OCI-LY1 (cell line): ENCODE data around the gene RPS6KL1.

Source experiments
- H2AFZ ChIP-seq: fragments of 200-600 bp; sonication (generic), shearing (Covaris generic); 2 replicates; pipeline ENCODE4 v1.6.0; 2014; ENCODE audit warnings: antibody characterized with exemption, mild to moderate bottlenecking, low read length
- H3F3A ChIP-seq: fragments of 200-600 bp; sonication (generic), shearing (Covaris generic); 2 replicates; pipeline ENCODE4 v1.6.0; 2014; ENCODE audit warnings: mild to moderate bottlenecking, antibody characterized with exemption, low read length, moderate library complexity; ENCODE audit not compliant: insufficient read depth
- H3K27ac ChIP-seq: fragments of 200-600 bp; sonication (generic); 2 replicates; pipeline ENCODE4 v1.5.1; 2014; ENCODE audit warnings: low read length, mixed run types, mild to moderate bottlenecking, low read depth; ENCODE audit not compliant: poor library complexity, severe bottlenecking
- H3K27me3 ChIP-seq: fragments of 200-600 bp; sonication (generic); 2 replicates; pipeline ENCODE4 v1.6.0; 2014; ENCODE audit warnings: antibody characterized with exemption, mild to moderate bottlenecking, low read length, moderate library complexity; ENCODE audit not compliant: insufficient read depth
- H3K36me3 ChIP-seq: fragments of 200-600 bp; sonication (generic); 2 replicates; pipeline ENCODE4 v1.6.1; 2014; ENCODE audit warnings: mild to moderate bottlenecking, antibody characterized with exemption, low read length, moderate library complexity, mixed read lengths; ENCODE audit not compliant: insufficient read depth
- H3K4me1 ChIP-seq: fragments of 200-600 bp; sonication (generic); 2 replicates; pipeline ENCODE4 v1.5.1; 2014; ENCODE audit warnings: mild to moderate bottlenecking, low read length, moderate library complexity; ENCODE audit not compliant: insufficient read depth, severe bottlenecking
- H3K4me2 ChIP-seq: fragments of 200-600 bp; sonication (generic), shearing (Covaris generic); 2 replicates; pipeline ENCODE4 v1.6.1; 2014; ENCODE audit warnings: low read length
- H3K4me3 ChIP-seq: fragments of 200-600 bp; sonication (generic); 2 replicates; pipeline ENCODE4 v1.5.1; 2014; ENCODE audit warnings: low read length, low read depth, mild to moderate bottlenecking, mixed read lengths; ENCODE audit not compliant: poor library complexity, severe bottlenecking
- H3K79me2 ChIP-seq: fragments of 200-600 bp; shearing (Covaris generic); 2 replicates; pipeline ENCODE4 v1.6.1; 2016; ENCODE audit warnings: mixed run types, low read length, mixed read lengths; ENCODE audit not compliant: insufficient read depth
- H3K9ac ChIP-seq: fragments of 200-600 bp; sonication (generic), shearing (Covaris generic); 2 replicates; pipeline ENCODE4 v1.6.1; 2014; ENCODE audit warnings: mild to moderate bottlenecking, low read length, mixed read lengths
- H3K9me2 ChIP-seq: fragments of 200-600 bp; sonication (generic), shearing (Covaris generic); 2 replicates; pipeline ENCODE4 v1.6.1; 2014; ENCODE audit warnings: low read depth, mild to moderate bottlenecking, low read length, mixed read lengths
- H3K9me3 ChIP-seq: fragments of 200-600 bp; shearing (Covaris generic); 2 replicates; pipeline ENCODE4 v1.6.1; 2014; ENCODE audit warnings: low read length, mixed read lengths
- H4K20me1 ChIP-seq: fragments of 200-600 bp; sonication (generic), shearing (Covaris generic); 2 replicates; pipeline ENCODE4 v1.6.0; 2016; ENCODE audit warnings: mild to moderate bottlenecking, low read length; ENCODE audit not compliant: insufficient read depth
- CTCF ChIP-seq: fragments of 200-600 bp; sonication (generic), shearing (Covaris generic); IDR thresholded peaks from 2 replicates; pipeline ENCODE4 v1.5.1; 2017; ENCODE audit warnings: mild to moderate bottlenecking, antibody characterized with exemption, low read length, moderate library complexity, mixed read lengths
- EZH2 ChIP-seq: fragments of 200-600 bp; sonication (generic), shearing (Covaris generic); IDR thresholded peaks from 2 replicates; pipeline ENCODE4 v1.8.0; 2017; ENCODE audit warnings: borderline replicate concordance, mixed run types, mild to moderate bottlenecking, antibody characterized with exemption, low read length, moderate library complexity, mixed read lengths

RPS6KL1 gene

GRCh38 chr14:74949191-74949601, 26.1 kb upstream of the RPS6KL1 start:
- Histone ChIP-seq H3K36me3 (no peaks in the 10 kb centered on the region), H3K27me3 (no peaks in the 10 kb centered on the region), H3F3A (no peaks in the 10 kb centered on the region), H3K9me2 (no peaks in the 10 kb centered on the region), H3K9me3 (no peaks in the 10 kb centered on the region), H2AFZ (no peak overlapping the region), H3K4me2 (no peak overlapping the region), H3K4me1 (peaks cover 14% of the 10 kb centered on the region), H3K27ac (no peak overlapping the region), H3K9ac (no peak overlapping the region), H3K4me3 (no peak overlapping the region), H4K20me1 (no peaks in the 10 kb centered on the region), H3K79me2 (no peaks in the 10 kb centered on the region)
- no peak for TF ChIP-seq EZH2
- no peak for TF ChIP-seq CTCF

GRCh38 chr14:74948228-74949175, 25.4 kb upstream of the RPS6KL1 start:
- H2AFZ ChIP-seq, result no peak overlapping the region
- no peaks in the 10 kb centered on the region for H3K36me3 ChIP-seq
- no peaks in the 10 kb centered on the region for H3K9me3 ChIP-seq
- H3K4me2 ChIP-seq, result no peak overlapping the region
- TF ChIP-seq EZH2 (no peak), CTCF (no peak)
- no peaks in the 10 kb centered on the region for H4K20me1 ChIP-seq
- peaks cover 14% of the 10 kb centered on the region for H3K4me1 ChIP-seq
- H3K4me3 ChIP-seq, result no peak overlapping the region
- H3K79me2 ChIP-seq, result no peaks in the 10 kb centered on the region
- H3K27ac ChIP-seq, result no peak overlapping the region
- H3F3A ChIP-seq, result no peaks in the 10 kb centered on the region
- H3K9ac ChIP-seq, result no peak overlapping the region
- no peaks in the 10 kb centered on the region for H3K27me3 ChIP-seq
- no peaks in the 10 kb centered on the region for H3K9me2 ChIP-seq

GRCh38 chr14:74947353-74948227, 24.5 kb upstream of the RPS6KL1 start:
- Histone ChIP-seq H3F3A (no peaks in the 10 kb centered on the region), H3K4me2 (no peak overlapping the region), H3K27ac (no peak overlapping the region), H3K79me2 (no peaks in the 10 kb centered on the region), H3K9ac (no peak overlapping the region), H3K27me3 (no peaks in the 10 kb centered on the region), H4K20me1 (no peaks in the 10 kb centered on the region), H2AFZ (no peak overlapping the region), H3K36me3 (no peaks in the 10 kb centered on the region), H3K9me2 (no peaks in the 10 kb centered on the region), H3K4me1 (peaks cover 21% of the 10 kb centered on the region), H3K9me3 (no peaks in the 10 kb centered on the region), H3K4me3 (no peak overlapping the region)
- TF ChIP-seq EZH2 (no peak), CTCF (no peak)
